NCI-H1694 treated with DMSO at 0.1 percent for 48 hours (cell line): ENCODE results near the gene PSIP1.
"Not testable (repeated sequence)": the region's sequence is repeated elsewhere in the genome, so short reads cannot be mapped to it uniquely, and the experiment has no call there.

ENCODE experiments used
- DNase-seq: peaks from one replicate; lab custom pipeline; 2025; lab: John Stamatoyannopoulos, UW

Gene PSIP1

GRCh38 chr9:15510789-15511575 is at the start of gene PSIP1:
TSS of gene PSIP1 (minus strand) at chr9:15510970. CDS start at chr9:15510188, 782 bp downstream.
- peak; percentile 71 for DNase-seq

DNA sequence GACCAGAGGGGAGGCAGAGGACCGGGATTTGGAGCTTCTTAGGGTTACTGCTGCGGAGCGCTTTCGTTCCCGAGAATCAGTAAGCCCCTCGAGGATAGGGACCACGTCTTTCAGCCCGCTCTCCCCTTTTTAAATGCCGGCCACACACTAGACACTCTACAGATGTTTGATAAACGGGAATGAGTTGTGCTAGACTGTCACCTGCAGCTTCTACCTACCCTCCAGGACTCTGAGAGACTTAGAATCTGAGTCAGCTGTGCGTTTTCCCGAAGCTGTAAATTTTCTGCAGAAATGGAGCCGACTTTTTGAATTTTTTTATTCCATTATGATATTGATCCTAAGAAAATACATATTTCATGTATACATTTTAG is 42.7 kb upstream of the PSIP1 start:
- DNase-seq: no peak

DNA sequence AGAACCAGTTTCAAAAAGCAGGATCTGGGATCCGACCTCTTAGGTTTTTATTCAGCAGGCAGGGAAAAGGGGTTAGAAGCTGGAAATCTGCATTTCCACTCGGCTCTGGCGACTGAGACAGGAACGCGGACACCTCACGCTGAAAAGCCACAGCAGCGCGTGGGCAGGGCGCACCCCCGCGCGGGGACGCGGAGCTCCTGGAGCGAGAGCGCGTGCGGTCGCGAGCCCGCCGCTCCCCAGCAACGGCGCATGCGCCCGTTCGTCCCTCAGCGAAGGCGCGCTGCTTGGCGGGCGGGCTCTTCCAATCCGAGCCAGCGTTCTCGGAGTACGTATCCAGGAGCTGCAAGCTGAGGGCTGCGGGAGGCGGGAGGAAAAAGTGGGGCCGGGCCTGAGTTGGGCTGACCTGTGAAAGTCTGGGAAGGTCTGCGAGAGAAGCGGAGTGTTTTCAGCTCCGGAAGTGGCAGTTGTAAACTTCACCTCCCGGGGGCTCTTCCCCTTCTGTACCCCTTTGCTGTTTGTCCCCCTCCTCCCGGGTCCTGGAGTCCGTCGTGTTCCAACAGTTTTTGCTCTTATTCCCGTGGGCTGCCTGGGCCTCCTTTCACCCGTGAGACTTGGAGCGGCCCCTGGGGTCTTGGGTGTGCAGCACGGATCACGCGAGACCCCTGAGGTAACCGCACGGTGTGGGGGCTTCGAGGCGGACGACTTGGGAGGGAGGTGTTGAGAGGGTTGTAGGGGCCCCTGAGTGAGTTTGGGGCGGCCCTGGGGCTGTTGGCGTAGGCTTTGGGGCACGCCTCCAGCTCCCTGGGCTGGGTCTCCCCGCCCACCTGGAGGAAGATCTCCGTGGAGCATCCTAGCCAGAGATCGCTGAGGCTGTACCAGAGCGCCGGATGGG is 42.1 kb upstream of the PSIP1 start, which contains the start of gene CCDC171:
CCDC171 (plus strand) TSS at position 408 of the 892 bp plus-strand sequence. CDS start 11,046 bp downstream, outside the sequence.
- peak; percentile 86 for DNase-seq

DNA sequence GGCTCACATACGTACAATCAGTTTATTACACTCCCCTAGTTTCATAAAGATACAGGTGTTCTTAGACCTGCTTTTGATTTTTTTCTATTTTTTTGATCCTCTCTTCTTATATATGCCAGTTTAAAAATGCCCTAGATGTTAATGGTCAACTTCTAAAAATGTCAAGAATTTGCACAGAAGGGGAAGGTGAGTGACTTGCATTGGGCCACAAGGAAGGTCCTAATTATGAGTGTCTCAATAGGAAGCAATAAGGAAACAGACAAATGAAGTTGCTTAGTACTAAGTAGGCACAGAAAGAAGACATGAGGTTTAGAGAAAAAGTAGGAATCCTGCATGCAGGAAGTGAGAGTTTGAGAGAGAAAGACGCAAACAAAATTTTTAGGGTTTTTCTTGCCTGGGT is 38.8 kb upstream of the PSIP1 start:
- no peak for DNase-seq

DNA sequence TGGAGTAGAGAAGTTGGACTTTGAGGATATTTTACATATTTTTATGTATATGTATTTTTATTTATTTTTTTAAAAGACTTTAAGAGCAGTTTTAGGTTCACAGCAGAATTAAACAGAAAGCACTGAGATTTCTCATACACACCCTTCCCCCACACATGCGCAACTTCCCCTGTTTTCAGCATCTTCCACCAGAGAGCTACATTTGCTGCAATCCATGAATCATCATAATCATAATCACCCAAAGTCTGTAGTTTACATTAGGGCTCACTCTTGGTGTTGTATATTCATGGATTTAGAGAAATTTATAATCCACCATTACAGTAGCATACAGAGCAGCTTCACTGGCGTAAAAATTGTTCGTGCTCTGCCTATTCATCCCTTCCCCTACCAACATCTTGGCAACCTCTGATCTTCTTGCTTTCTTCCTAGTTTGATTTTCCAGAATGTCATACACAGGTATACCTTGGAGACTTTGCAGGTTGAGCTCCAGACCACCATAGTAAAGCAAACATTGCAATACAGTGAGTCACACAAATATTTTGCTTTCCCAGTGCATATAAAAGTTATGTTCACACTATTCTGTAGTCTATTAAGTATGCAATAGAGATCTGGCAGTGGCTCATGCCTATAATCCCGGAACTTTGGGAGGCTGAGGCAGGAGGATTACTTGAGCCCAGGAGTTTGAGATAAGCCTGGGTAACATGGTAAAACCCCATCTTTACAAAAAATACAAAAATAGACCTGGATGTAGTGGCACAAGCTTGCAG is 32.5 kb upstream of the PSIP1 start:
- DNase-seq: no peak

- DNase-seq: no peak
These were observed 31.9 kb upstream of the PSIP1 start for GRCh38 chr9:15542624-15543023.

DNA sequence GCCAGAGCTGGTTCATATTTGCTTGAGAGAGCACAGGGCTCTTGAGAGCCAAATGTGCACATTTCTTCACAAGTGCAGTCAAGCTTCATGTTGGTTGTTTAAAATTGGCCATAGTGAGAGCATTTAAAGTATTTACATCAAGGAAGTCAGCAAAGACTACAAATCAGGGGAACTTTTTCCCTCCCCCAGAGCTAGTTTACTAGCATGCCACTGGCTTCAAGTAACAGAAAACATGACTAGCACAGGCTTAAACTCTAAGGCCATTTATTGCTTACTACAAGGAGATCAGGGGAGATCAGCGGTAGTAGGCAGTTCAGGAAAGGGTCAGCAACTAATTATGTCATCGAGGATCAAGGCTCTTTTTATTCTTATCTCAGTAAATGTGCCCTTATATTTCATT is 31.1 kb upstream of the PSIP1 start:
- no peak for DNase-seq

DNA sequence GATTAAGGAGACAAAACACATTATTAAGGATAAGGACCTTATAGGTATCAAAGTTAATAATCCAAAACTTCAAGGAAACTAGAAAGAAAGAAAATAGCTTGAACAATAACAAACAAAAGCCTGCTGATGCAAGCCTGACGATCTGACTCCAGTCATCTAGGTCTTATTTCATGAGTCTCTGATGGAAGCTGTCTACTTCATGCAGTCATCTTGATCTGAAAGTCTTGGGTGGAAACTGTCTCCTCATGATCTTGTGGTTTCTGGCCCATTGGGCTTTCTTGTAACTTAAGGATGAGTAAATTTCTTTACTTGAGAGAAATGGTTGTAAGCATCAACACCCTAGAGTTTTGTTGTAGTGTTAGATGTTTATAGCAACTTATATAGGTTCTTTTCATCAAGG is 20.6 kb upstream of the PSIP1 start:
- DNase-seq: no peak

GRCh38 chr9:15529566-15530324 is 19.0 kb upstream of the PSIP1 start:
- DNase-seq: no peak

DNA sequence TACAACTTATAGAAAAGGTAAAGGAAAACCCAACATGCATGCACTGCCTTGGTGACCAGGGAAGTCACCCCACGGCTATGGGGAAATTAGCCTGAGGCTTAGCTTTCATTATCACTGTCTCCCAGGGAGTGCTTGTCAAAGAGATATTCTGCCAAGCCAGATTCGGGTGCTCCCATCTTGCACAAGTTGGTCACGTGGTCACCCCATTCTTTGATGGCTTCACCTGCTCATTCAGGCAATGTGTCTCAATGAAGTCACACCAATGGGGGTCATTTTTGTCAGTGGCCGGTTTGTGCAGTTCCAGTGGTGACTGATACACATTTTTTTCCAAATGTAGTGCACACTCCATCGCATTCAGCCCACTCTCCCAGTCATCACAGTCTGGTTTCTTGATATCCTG is 16.3 kb upstream of the PSIP1 start:
- DNase-seq: not testable (repeated sequence)

DNA sequence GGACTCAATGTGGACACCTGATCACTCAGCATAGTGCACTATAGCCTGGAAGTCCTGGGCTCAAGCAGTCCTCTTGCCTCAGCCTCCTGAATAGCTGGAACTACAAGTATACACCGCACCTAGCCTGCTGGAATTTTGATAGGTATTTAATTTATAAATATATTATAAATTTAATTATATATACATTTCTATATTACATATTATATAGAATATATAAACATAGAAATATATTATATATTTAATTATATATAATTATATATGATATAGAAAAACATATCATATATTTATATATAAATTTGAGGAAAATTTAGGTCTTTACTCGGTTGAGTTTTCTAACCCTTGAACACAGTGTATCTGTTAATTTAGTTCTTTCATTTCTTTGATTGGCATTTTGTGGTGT is 15.2 kb upstream of the PSIP1 start:
- no peak for DNase-seq

- no peak for DNase-seq
These were observed 14.2 kb upstream of the PSIP1 start for GRCh38 chr9:15524845-15525455.

DNA sequence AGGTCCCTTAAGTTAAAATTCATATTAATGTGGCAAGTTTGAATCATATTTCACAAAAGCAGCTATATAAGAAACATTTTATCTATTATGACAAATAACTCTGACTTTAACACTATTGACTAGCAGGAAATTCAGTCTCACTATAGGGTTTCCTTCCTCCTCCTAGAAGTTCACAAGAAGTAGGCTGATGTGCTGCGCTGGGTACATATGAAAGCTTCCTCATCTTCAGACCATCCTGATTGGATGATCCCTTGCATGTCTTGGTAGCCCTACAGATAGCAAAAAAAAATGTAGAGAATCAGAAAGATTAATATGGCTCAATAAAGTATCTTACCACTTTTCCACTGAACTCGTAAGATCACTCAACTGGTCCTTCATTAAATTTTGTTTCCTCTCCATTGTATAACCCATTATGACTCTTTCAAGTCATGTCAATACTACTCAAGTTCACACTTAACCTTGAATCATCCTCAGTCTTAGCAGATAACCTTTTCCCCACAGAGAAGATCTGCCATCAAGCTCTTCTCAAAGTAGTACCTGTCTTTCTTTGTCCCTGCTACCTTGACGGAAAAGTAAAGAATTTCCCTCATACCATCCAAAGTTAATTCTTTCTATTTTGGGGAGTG is 11.5 kb upstream of the PSIP1 start:
- no peak for DNase-seq

- no peak for DNase-seq
These were observed 10.5 kb upstream of the PSIP1 start for GRCh38 chr9:15521254-15521653.

- DNase-seq: no peak
These were observed 9.1 kb upstream of the PSIP1 start for GRCh38 chr9:15519831-15520230.

DNA sequence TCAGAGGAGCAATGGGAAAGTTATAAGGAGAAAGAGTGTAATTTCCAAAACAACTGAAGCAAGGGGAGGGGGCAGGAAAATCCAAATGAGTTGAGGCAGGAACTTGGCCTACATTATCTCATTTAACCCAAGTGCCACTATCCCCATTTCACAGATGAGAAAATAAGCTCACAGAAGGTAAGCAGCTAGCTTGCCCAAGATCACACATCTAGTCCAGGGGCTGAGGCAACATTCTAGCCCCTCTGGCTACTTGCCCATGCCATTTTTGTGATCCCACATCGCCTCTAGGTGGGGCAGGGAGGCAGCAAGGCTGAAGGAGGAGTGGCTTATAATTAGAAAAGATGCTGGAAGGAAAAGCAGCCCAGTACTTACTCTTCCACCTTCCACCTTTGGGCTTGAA is 2.6 kb upstream of the PSIP1 start:
- DNase-seq: no peak

GRCh38 chr9:15512889-15513288 is 2.1 kb upstream of the PSIP1 start:
- DNase-seq: no peak

DNA sequence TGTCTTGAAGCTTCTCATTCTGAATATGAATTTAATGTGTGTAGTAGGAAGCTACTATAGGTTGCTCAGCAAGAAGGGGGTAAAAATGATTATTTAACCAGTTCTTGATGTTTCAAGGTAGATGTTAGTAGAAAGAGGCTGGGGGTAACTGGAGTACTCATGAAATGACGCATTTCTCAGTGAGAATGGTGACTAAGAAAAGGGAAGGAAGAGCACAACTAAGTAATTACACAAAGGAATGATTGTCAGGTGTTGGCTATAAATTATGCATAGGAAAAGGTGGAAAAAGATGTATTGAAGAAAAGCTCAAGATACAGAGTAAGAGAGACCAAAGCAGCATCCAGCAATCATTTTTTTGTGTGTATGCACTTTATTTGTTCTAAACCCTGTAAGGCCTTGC is 1.4 kb upstream of the PSIP1 start:
- DNase-seq: no peak

- DNase-seq: peak; percentile 6
These were observed 610 bp downstream of the PSIP1 start for GRCh38 chr9:15509931-15510788.

- no peak for DNase-seq
These were observed 4.8 kb downstream of the PSIP1 start for GRCh38 chr9:15505921-15506320.
